Umbilical cord (tissue), 2 donors: ENCODE data around the gene PML. TPM values are rescaled to one million over a fixed set of nuclear protein-coding genes. Genes with fewer than 3 reads are reported as not detected.

Source experiments
- DNase-seq: peaks from one replicate; pipeline ENCODE4 v3.0.0-alpha.2; 2015; ENCODE audit warnings: low spot score
- total RNA-seq: library from RNA; depleted of rRNA; stranded (reverse); fragments of >200 nt; gene quantifications from one replicate; pipeline ENCODE4 v1.2.3, GENCODE V29; 2014; ENCODE audit warnings: low replicate concordance; ENCODE audit not compliant: insufficient read depth

Gene PML
- total RNA-seq, 1 donor from 2014 or later: 20.9 TPM

DNA sequence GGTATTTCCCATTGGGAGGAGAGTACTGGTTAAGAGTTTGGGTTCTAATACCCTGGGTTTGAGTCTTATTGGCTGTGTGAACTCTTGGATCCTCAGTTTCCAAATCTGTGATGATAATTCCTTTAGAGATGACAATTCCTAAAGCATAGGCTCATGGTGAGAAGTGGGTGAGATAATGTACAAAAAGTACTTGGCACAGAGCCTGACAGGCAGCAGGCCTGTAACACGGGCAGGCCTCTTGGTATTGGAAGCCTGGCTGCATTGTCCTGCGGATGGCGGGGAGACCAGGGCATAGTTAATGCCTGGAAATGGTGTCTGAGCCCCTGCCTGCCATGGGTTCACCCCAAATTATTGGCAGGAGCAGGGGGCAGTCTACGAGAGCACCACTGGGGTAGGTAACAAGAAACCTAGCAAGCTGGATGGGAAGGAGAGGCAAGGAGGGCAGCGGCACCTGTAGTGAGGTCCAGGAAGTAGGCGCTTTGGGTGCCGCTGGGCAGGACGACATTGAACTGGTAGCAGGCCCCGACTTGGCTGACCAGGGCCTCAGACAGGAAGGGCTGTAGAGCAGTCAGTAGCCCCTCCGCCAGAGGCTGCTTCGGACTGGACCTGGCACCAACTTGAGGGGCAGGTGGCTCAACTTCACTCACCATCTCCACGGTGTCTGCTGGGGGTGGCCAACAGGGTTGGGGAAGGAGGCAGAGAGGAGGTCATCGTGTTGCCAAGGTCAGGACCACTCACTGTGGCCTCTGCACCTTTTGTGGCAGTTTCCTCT lies 10.1 kb upstream of the PML start:
- peak; percentile 47 for DNase-seq

DNA sequence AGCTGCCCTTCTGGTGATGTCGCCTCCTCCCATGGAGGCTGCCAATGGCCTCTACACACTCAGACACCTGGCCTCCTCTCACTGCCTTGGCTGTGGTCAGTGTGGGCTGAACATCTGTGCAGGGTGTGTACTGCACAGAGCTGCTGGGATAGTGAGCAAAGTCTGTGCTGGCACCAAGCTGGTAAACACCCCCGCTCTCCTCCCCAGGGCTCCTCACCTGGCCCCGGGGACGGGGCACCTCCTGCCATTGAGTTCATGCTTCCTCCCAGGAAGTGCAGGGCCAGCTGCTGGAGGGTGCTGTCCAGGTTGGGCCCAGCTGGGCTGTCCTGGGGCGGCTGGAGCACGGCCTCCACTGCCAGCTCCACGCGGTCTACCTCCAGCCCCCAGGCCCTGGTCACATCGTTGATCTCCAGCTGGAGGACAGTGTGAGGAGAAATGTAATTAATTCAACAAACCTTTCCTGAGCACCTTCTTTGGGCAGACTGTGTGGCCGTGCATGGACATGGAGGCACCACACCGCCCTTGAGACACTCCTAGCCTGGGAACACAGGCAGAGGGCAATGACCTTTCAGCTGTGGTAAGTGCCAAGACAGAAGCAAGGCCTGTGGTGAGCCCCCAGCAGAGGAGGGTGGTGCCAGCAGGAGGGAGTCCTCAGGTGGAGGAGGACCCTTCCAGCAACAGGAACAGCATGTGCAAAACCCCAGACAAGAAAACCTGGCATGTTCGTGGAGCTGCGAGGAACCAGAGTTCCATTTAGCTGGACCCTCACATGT lies 9.2 kb upstream of the PML start:
- DNase-seq: no peak

DNA sequence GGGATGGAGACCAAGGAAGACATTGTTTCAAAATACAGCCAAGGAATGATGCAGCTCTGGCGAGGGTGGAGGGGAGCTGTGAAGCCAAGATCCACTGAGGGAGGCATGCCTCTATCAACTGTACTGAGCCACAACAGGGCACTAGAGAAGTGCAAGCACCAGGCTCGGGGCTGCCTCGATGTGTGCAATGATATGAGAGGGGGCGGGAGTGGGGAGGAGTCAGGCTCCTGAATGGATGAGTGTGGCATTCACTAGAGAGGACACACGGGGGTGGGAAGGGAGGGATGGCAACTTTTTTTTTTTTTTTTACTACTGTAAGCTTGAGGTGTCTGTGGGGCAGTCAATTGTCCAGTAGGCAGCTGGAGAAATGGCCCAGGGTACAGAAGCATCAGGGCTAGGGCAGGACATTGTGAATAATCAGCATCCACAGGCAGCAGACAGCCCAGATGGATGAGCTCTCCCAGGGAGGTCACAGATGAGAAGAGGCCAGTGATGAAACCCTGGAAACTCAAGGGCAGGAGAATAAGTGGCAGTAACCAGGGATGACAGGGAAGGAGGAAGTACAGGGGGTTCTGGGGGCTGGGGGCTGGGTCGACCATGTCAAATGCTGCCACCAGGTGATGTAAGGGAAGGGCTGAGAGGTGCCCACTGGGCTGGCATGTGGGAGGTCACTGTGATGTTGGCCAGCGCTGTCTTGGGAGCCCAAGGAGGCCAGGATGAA lies 8.3 kb upstream of the PML start:
- DNase-seq: peak; percentile 52

DNA sequence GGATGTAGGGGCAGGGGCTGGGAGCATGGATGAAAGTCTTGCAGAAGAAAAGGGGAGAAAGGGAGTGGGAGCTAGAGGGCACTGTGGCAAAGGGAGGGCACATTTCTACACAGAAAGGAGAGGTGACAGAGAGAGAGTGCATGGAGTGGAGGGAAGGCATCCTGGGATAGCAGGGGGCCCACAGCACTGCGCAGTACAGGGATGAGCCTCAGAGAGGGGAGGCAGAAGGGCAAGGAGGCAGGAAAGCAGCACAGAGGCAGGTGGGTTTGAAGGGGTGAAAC lies 7.8 kb upstream of the PML start:
- DNase-seq: no peak

DNA sequence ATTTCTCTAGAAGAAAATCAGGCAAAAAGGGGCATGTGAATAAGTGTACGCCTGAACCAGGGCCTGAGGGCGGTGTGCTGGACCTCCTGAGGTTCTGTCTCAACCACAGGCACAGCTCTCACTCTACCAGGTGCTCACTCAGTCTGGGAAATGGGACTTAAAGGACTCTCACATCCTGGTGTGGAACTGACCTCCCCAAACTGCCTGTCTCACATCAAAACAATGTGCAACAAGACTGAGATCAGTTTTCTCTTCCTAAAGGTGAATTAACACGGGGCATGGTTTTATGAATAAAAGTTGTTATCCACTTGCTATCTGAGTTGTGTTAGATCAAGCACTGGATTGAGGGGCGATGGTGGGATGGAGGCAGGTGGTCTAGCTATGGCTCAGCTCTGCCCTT lies 7.3 kb upstream of the PML start:
- DNase-seq: no peak

DNA sequence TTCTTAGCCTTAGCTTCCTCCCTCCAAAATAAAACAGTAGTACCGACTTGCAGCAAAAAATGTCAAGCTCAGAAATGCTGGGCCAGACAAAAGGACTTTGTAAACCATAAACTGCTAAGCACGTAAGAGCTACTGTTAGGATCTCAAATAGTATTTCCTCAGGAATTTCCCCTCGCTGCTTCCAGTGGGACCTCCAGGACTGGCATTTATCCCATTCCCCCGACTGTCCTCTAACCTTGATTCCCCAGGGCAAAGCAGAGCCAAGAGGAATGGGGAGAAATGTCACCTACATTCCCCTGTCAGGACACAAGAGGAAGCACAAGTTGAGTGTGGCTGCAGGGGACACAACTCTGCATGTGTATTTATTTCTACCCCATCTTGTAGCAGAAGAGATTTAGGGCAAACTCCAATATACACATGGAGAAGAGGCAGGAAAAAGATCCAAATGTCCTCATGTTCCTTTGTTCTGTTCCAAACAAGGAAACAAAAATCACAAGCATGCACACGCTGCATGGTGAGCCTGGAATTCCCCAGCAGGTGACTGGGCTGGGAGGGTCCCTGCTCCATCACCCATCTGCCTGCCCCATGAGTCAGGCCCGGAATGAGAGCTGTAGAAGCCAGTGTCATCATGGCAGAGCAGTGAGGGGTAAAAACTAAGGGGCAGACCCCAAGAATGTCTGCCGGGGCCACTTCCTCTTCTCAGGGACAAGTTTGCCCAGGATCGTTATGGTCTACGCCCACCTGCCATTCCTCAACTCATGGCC lies 6.7 kb upstream of the PML start:
- no peak for DNase-seq

DNA sequence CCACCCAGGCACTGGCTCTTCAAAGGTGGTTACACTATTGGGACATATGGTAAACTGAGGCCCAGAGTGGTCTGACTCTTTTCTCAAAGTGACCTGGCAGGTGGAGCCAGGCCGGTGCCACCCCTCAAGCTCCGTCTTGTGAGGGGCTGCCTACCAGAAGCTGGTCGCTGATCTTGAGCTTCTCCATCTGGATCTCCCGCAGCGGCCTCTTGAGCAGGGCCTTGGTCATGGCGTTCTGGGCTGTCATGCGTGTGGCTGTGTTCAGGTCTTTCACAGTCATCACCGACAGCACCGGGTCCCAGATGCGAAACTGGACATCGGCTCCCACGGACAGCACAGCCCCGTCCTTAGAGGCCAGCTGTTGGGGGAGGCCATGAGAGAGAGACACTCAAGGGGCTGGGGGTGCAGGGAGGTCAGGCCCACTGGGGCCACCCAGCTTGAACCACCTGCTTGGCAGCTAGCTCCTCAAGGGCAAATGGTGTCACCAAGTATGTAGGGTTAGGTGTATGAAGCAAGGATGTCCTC lies 6.0 kb upstream of the PML start:
- DNase-seq: no peak

DNA sequence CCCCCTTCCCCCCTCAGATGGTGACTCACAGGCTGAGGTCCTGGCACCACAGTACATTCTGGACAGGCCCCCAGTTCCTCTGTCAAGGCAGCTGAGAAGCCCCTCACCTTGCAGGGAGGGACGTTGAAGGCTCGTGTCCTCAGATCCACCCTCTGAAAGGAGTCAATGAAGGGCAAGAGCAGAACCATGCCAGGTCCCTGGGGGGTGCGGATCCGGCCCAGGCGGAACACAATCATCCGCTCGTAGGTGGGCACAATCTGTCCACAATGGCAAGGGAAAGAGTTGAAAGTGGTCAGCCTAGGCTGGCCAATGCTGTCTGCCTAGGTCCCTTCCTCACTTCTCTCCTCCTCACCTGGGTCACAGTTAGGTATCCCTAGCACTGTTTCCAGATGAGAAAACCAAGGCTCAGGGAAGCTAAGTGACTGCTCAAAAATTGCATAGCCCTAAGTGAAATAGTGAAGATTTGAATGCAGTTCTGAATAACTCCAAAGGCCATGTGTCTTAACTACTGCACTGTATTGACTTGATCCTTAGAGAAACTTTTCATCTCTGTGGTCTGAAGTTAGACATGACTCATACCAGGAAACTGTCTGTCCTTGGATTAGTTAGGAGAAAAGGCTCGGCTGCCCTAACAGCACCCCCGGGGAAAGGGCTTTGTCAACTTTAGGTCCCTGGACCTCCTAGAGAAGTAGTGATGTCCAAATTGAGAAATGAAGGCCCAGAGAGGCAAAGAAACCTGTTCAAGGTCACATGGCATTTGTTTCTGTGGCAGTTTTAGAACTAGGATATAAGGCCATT lies 5.3 kb upstream of the PML start:
- DNase-seq: peak; percentile 84

DNA sequence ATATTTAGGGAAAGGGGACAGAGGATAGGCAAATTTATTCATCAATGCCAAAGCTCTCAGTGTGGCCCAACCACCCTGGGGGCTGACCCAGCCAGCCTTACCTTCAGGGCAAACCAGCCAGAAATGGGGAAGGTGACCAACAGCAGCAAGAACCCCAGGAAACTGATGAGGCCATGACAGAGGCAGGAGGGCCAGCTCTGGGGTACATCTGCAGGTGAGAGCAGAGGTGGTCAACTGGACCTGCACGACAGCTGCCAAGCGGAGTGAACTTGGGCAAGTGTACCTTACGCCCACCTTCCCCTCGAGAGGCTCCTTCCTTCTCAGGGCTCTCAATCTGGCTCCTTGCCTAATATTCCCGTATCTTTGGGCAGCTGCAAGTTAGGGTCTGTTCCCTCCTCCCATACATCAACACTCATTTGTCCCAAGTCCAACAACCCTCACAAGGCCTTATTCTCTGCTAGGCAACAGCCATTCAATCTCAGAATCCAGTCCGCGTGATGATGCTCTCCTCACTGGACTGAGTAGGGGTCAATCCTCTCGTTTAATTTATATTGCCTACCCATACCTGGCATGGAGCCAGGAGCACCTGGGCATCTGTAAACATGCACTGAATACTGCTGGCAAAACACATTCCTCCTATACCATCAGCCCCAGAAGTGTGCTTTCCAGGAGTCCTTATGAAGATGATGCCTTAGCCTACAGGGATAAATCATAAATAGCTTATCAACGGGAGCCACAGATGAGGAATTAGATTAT lies 4.1 kb upstream of the PML start:
- no peak for DNase-seq

DNA sequence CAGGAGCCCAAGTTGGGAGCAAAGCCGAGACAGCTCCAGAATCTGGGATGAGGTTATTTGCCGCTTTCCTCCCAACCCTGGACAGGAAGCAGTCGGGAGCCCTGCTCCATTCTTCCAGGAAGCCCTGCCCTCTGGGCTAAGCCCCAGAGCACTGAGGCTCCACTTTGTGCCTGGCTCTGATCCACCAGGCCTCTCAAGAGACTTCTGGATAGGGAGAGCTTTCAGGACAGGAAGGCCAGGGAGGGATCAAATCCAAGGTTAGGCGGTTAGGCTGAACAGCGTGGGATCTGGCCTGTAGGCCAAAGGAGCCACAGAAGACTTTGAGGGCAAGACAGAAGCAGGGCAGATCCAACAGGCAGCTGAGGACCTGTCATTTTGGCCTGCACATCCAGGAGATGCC lies 3.3 kb upstream of the PML start:
- DNase-seq: peak; percentile 90

DNA sequence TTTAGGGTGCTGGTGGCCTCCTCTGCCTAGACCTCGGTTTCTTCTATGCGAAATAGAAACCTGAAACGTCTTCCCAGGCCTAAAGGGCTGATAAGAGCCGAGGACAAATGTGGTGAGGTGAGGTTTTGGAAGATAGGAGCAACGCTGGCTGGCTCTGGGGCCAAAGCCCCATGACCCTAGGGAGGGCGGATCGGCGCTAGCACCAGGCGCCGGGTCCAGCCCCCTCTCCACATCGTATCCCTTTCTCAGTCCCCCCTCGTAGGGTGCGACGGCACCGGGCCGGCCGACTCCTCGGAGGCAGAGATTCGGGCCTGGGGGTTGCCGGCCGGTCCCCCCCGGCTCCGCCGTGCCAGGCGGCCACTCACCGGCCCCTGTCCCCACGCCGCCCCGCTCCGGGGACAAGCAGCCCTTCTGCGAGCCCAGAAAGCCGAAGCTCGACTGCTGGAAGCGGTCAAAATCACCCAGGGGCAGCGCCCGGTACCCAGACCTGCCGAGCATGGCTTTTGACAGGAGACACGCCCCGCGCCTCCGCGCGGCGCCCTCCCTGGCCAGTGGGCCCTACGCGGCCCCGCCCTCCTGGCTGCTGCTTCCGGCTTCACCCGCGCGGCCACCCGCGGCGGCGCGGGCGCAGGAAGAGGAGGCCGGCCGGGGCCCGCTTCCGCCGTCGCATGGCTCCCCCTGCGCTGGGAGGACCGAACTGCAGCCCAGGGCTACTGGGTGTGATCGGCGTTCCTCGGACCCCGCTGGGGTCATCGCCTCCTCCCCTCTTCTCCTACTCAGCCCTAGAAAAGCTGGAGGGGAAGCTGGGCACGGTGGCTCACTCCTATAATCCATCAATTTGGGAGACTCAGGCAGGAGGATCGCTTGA lies 2.6 kb upstream of the PML start, which contains the start of gene STOML1:
TSS of gene STOML1 (minus strand) at position 570 of the 868 bp plus-strand sequence. CDS start at position 498, 72 bp downstream.
- DNase-seq: peak; percentile 94

DNA sequence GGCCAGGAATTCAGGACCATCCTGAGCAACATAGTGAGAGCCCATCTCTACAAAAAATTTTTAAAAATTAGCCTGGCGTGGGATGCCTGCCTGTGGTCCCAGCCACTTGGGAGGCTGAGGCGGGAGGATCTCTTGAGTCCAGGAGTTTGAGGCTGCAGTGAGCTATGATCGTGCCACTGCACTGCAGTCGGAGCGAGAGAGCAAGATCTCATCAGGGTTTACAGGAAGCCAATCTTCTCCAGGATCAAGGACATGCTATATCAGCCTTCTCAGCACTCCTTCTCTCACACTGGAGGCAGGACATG lies 2.0 kb upstream of the PML start:
- no peak for DNase-seq

DNA sequence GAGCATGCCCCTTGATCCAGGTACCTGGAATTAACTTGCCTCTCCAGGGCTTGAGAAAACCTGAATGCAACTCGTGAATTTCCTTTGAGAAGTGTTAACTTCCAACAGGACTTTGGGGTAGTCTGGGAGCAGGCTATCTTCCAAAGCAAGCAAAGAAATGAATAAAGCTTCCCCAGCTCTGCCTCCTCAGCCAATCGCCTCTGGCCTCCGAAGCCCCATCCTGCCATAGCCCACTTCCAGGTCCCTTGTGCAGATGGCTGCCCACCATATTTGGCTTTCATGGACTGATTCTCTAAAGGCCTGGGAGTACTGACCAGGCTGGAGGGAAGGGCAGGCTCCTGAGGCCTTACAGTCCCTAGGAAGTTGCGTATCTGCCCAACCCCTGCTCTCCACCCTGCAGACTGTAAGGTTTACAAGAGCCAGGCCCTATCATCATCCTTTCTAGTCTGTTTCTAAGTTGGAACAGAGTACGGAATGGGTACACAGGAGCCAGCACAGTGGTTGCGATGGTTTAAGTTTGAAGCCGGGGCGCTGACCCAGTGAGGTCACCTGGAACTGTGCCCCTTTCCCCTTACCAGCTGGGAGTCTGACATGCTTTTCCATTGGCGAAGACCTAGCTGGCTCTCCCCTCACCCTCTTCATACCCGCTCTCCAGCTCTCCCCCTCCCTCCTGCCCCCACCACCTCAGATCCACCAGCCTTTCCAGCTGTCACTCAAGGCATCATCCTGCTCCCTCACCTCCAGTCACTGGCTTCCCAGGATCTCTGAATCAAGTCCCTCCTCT lies 1.1 kb upstream of the PML start:
- DNase-seq: no peak

DNA sequence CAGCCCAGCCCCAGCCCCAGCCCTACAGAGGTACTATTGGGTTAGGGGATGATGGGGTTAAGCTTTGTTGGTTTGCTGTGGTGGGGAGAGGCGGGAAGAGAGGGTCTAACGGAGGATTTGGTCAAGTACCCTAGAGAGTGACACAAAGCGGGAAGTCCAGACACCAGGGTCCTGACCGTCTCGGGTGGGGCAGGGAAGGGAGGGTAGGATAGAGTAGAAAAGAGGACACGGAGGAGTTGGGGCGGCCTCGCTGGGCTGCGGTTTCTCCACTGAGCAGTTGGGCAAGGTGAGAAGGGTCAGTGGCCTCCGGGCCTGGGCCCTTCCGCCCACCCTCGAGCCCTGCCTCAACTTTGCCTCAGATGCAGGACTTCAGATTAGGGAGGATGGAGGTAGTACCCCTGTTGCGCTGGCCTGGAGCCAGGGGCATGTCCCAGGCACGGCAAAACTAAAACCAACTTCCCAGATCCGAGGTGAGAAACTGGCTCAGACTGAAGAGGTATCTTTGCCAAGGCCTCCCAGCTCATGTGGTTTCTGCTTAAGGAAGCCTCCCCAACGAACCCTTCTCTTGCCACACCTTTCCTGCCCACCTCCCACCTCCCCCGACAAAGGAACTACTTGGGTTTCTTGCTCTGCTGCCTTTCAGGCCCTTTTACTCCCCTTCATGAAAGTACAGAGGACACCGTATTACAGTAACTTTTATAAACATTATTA lies 551 bp downstream of the PML start:
- DNase-seq: no peak

DNA sequence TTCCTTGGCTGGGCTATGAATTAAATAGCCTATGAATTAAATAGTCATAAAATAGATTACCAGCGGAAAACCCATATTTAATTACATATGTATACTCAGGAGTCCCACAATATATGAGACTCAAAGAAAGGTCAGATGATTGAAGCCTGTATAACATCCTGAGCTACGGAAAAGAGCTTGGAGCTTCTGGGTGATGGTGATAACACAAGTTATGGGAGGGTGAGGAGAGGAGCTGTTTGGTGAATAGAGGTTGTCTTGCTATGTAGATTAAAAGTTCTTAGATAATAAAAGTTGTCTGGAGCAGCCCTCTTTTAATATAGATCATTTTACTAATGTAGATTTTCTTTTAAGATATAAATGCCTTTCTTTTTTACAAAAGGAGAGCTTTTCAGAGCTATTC lies 1.8 kb downstream of the PML start:
- no peak for DNase-seq

DNA sequence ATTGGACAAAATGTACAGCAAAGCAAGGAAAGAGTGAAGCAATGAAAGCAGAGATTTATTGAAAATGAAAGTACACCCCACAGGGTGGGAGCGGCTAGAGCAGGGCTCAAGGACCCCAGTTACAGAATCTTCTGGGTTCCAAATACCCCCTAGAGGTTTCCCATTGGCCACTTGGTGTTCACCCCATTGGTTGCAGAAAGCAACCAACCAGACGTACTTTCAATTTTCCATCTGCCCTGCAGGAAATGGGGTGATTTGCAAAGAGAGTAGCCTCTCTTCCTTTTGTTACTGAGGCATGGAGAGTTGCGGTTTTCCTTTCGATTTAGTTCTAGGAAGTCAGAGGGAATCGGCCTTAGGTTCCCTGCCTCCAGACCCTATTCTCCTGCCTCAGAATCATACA lies 2.4 kb downstream of the PML start:
- DNase-seq: no peak

DNA sequence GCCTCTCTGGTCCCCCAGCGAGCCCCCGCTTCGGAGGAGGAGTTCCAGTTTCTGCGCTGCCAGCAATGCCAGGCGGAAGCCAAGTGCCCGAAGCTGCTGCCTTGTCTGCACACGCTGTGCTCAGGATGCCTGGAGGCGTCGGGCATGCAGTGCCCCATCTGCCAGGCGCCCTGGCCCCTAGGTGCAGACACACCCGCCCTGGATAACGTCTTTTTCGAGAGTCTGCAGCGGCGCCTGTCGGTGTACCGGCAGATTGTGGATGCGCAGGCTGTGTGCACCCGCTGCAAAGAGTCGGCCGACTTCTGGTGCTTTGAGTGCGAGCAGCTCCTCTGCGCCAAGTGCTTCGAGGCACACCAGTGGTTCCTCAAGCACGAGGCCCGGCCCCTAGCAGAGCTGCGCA lies 3.5 kb downstream of the PML start:
- DNase-seq: no peak
